Ascending aorta (tissue), 2 donors: ENCODE results near the gene SFPQ. TPM values are rescaled to one million over a fixed set of nuclear protein-coding genes. Genes with fewer than 3 reads are reported as not detected.

Experiments
- DNase-seq, 2 donors: peaks; one replicate each; pipeline ENCODE4 v3.0.0-alpha.2; 2019; ENCODE audit warnings: low spot score in 2 of 2
- H3K27ac ChIP-seq, 2 donors: fragments of 200-600 bp; sonication (generic); one replicate each; pipeline ENCODE4 v1.5.1; 2016 to 2017; ENCODE audit warnings: mild to moderate bottlenecking in 1 of 2
- H3K27me3 ChIP-seq: fragments of 200-600 bp; sonication (generic); one replicate; pipeline ENCODE4 v1.5.1; 2017
- H3K36me3 ChIP-seq, 2 donors: fragments of 200-600 bp; sonication (generic); one replicate each; pipeline ENCODE4 v1.5.1; 2016
- H3K4me1 ChIP-seq, 2 donors: fragments of 200-600 bp; sonication (generic); one replicate each; pipeline ENCODE4 v1.5.1; 2016 to 2017; ENCODE audit warnings: mild to moderate bottlenecking in 1 of 2
- H3K4me3 ChIP-seq, 2 donors: fragments of 200-600 bp; sonication (generic); one replicate each; pipeline ENCODE4 v1.5.1; 2016 to 2017; ENCODE audit warnings: mild to moderate bottlenecking in 1 of 2
- H3K9me3 ChIP-seq, 2 donors: fragments of 200-600 bp; sonication (generic); one replicate each; pipeline ENCODE4 v1.5.1; 2016
- CTCF ChIP-seq, 3 experiments: fragments of 200-600 bp in 2 of 3; fragments of 450-650 bp in 1 of 3; sonication (generic) in 2 of 3; IDR thresholded peaks; one replicate each; pipeline ENCODE4 v1.5.1; 2016 to 2019; ENCODE audit warnings: antibody characterized with exemption in 3 of 3, mild to moderate bottlenecking in 1 of 3, moderate library complexity in 1 of 3
- intact Hi-C: fragments of 100-400 bp; cut with DNase I; formaldehyde crosslinking; loops from one replicate; pipeline ENCODE4 v1.15.1; 2023
- total RNA-seq: library from RNA; depleted of rRNA; stranded (reverse); fragments of >200 nt; gene quantifications from one replicate; pipeline ENCODE4 v1.1.0, GENCODE V29; 2016

The SFPQ gene
- total RNA-seq, 1 donor from 2014 or later: 231 TPM

- H3K27me3 ChIP-seq: no peaks in the 10 kb centered on the region
- H3K36me3 ChIP-seq: no peaks in the 10 kb centered on the region
- no peak for TF ChIP-seq CTCF (IDR thresholded peaks at IDR 0.05)
- intact Hi-C loops: no loop called here
- no peak for DNase-seq
- no peaks in the 10 kb centered on the region for H3K9me3 ChIP-seq
- H3K4me3 ChIP-seq: no peak overlapping the region
- no peaks in the 10 kb centered on the region for H3K4me1 ChIP-seq
- H3K27ac ChIP-seq: no peak overlapping the region
Measured at GRCh38 chr1:35223084-35223630, 30.2 kb upstream of the SFPQ start.

- no peak for DNase-seq
- Histone ChIP-seq H3K4me1 (no peaks in the 10 kb centered on the region), H3K36me3 (no peaks in the 10 kb centered on the region), H3K9me3 (no peaks in the 10 kb centered on the region), H3K4me3 (no peak overlapping the region), H3K27me3 (no peaks in the 10 kb centered on the region), H3K27ac (no peak overlapping the region)
- no peak for TF ChIP-seq CTCF (IDR thresholded peaks at IDR 0.05)
- intact Hi-C loops: no loop called here
Measured at GRCh38 chr1:35222322-35223083, 29.6 kb upstream of the SFPQ start.

GRCh38 chr1:35220976-35221375 lies 28.0 kb upstream of the SFPQ start:
- intact Hi-C loops: no loop called here
- Histone ChIP-seq H3K27ac (no peak overlapping the region), H3K4me1 (no peaks in the 10 kb centered on the region), H3K27me3 (no peaks in the 10 kb centered on the region), H3K4me3 (no peak overlapping the region), H3K9me3 (no peaks in the 10 kb centered on the region), H3K36me3 (no peaks in the 10 kb centered on the region)
- no peak for DNase-seq
- TF ChIP-seq CTCF (IDR thresholded peaks at IDR 0.05): no peak

- no peak overlapping the region for H3K27ac ChIP-seq
- intact Hi-C loops: no loop called here
- no peak for TF ChIP-seq CTCF (IDR thresholded peaks at IDR 0.05)
- no peaks in the 10 kb centered on the region for H3K9me3 ChIP-seq
- no peaks in the 10 kb centered on the region for H3K36me3 ChIP-seq
- no peaks in the 10 kb centered on the region for H3K27me3 ChIP-seq
- no peak for DNase-seq
- H3K4me1 ChIP-seq: no peaks in the 10 kb centered on the region
- H3K4me3 ChIP-seq: no peak overlapping the region
Measured at GRCh38 chr1:35215346-35215745, 22.4 kb upstream of the SFPQ start.

GRCh38 chr1:35211120-35211414 lies 18.1 kb upstream of the SFPQ start:
- intact Hi-C loops: no loop called here

More at GRCh38 chr1:35211120-35211414, 18.1 kb upstream of the SFPQ start:
- no peaks in the 10 kb centered on the region for H3K27me3 ChIP-seq
- H3K36me3 ChIP-seq: no peaks in the 10 kb centered on the region
- H3K27ac ChIP-seq: no peak overlapping the region
- no peak for DNase-seq
- H3K4me3 ChIP-seq: no peak overlapping the region
- H3K9me3 ChIP-seq: no peaks in the 10 kb centered on the region
- TF ChIP-seq CTCF (IDR thresholded peaks at IDR 0.05): no peak
- no peaks in the 10 kb centered on the region for H3K4me1 ChIP-seq
